Keratinocyte (primary cell): ENCODE measurements around the gene ERC1. TPM values are rescaled to one million over a fixed set of nuclear protein-coding genes. Genes with fewer than 3 reads are reported as not detected.
"Not testable (repeated sequence)": the region's sequence is repeated elsewhere in the genome, so short reads cannot be mapped to it uniquely, and the experiment has no call there.

ENCODE experiments used
- DNase-seq: peaks from one replicate; pipeline ENCODE4 v3.0.0-alpha.2; 2011; ENCODE audit warnings: low read depth, missing footprints, low spot score
- FAIRE-seq: peaks from 2 replicates; lab custom pipeline; 2011; peaks lifted over from hg19 to GRCh38; lab: Jason Lieb, UNC
- H2AFZ ChIP-seq: 2 replicates; pipeline ENCODE4 v1.6.0; 2012; ENCODE audit warnings: low read length, control low read depth, inconsistent platforms; ENCODE audit not compliant: control insufficient read depth
- H3K27ac ChIP-seq: 2 replicates; pipeline ENCODE4 v1.5.1; 2011; ENCODE audit warnings: low read length; ENCODE audit not compliant: control insufficient read depth, insufficient read depth
- H3K27me3 ChIP-seq: 3 replicates; pipeline ENCODE4 v1.6.0; 2011; ENCODE audit warnings: low read length; ENCODE audit not compliant: control insufficient read depth, insufficient read depth; ENCODE audit errors: extremely low read depth
- H3K36me3 ChIP-seq, 2 experiments: 2 replicates in 1 of 2; 3 replicates in 1 of 2; pipeline ENCODE4 v1.5.1; 2011; ENCODE audit warnings: low read length in 2 of 2, mild to moderate bottlenecking in 1 of 2; ENCODE audit not compliant: control insufficient read depth in 2 of 2, insufficient read depth in 2 of 2; ENCODE audit errors: extremely low read depth in 1 of 2
- H3K4me1 ChIP-seq: 3 replicates; pipeline ENCODE4 v1.5.1; 2011; ENCODE audit warnings: low read length; ENCODE audit not compliant: control insufficient read depth, insufficient read depth; ENCODE audit errors: extremely low read depth
- H3K4me2 ChIP-seq: 3 replicates; pipeline ENCODE4 v1.6.0; 2011; ENCODE audit warnings: low read depth, low read length; ENCODE audit not compliant: control insufficient read depth, insufficient read depth; ENCODE audit errors: extremely low read depth
- H3K4me3 ChIP-seq, 3 experiments: fragments of 200-600 bp in 1 of 3; sonication (generic) in 1 of 3; 2 replicates in 2 of 3; 3 replicates in 1 of 3; pipeline ENCODE4 v1.5.1; 2011 to 2016; ENCODE audit warnings: low read length in 3 of 3, mild to moderate bottlenecking in 3 of 3, control low read depth in 2 of 3, inconsistent platforms in 1 of 3, low read depth in 1 of 3, mixed read lengths in 1 of 3, mixed run types in 1 of 3, moderate library complexity in 1 of 3; ENCODE audit not compliant: control insufficient read depth in 2 of 3, insufficient read depth in 2 of 3; ENCODE audit errors: extremely low read depth in 1 of 3
- H3K79me2 ChIP-seq: 2 replicates; pipeline ENCODE4 v1.6.0; 2012; ENCODE audit warnings: low read length; ENCODE audit not compliant: control insufficient read depth, insufficient read depth
- H3K9ac ChIP-seq: 3 replicates; pipeline ENCODE4 v1.6.0; 2011; ENCODE audit warnings: low read length; ENCODE audit not compliant: control insufficient read depth, insufficient read depth; ENCODE audit errors: extremely low read depth
- H3K9me1 ChIP-seq: 3 replicates; pipeline ENCODE4 v1.6.0; 2011; ENCODE audit warnings: low read length; ENCODE audit not compliant: control insufficient read depth, insufficient read depth; ENCODE audit errors: extremely low read depth
- H3K9me3 ChIP-seq: 2 replicates; pipeline ENCODE4 v1.5.1; 2012; ENCODE audit warnings: low read depth, low read length; ENCODE audit not compliant: control insufficient read depth
- H4K20me1 ChIP-seq: 3 replicates; pipeline ENCODE4 v1.6.0; 2011; ENCODE audit warnings: low read length; ENCODE audit not compliant: control insufficient read depth, insufficient read depth; ENCODE audit errors: extremely low read depth
- CTCF ChIP-seq, 3 experiments: IDR thresholded peaks in 1 of 3; conservative IDR thresholded peaks in 1 of 3; optimal IDR thresholded peaks in 1 of 3; 2 replicates in 2 of 3; 3 replicates in 1 of 3; pipeline versions ENCODE3 to v1.5.1; 2011; ENCODE audit warnings: low read length in 3 of 3, mild to moderate bottlenecking in 3 of 3, moderate library complexity in 2 of 3, control low read depth in 1 of 3, inconsistent platforms in 1 of 3; ENCODE audit not compliant: insufficient read depth in 2 of 3; ENCODE audit errors: extremely low read depth in 1 of 3
- EZH2 ChIP-seq: IDR thresholded peaks from one replicate; pipeline ENCODE4 v1.6.1; 2012; ENCODE audit warnings: inconsistent platforms, mild to moderate bottlenecking, low read length, moderate library complexity
- dilution Hi-C: fragments of 300-500 bp; cut with MboI; formaldehyde crosslinking; loops from one replicate; pipeline ENCODE4 v1.7.0; 2020; ENCODE audit warnings: low sequenced_read_pairs; ENCODE audit not compliant: extremely low pct_ligation_motif_present
- polyA plus RNA-seq, 5 experiments: library from polyadenylated mRNA; depleted of rRNA in 3 of 5; stranded (reverse) in 3 of 5; stranded (forward) in 1 of 5; unstranded in 1 of 5; fragments of >200 nt; gene quantifications; 1 replicate in 1 of 5; 2 replicates in 3 of 5; 3 replicates in 1 of 5; pipeline versions ENCODE4 v1.2.1 to v1.2.3, GENCODE V29; 2011 to 2012; ENCODE audit warnings: missing spikeins in 2 of 5, low read depth in 1 of 5, low replicate concordance in 1 of 5

The ERC1 gene
- polyA plus RNA-seq, 1 donor (not counting 4 experiments of a cell fraction or from before 2014, with no cell fraction given): 16.1 TPM

GRCh38 chr12:1206118-1206734, 215.2 kb downstream of the ERC1 start:
- no peaks in the 10 kb centered on the region for H3K36me3 ChIP-seq
- H3K9me1 ChIP-seq: no peaks in the 10 kb centered on the region
- no peak overlapping the region for H3K4me3 ChIP-seq
- no peaks in the 10 kb centered on the region for H3K9me3 ChIP-seq
- H2AFZ ChIP-seq: no peak overlapping the region
- H3K9ac ChIP-seq: no peak overlapping the region
- H4K20me1 ChIP-seq: no peaks in the 10 kb centered on the region
- H3K27ac ChIP-seq: no peak overlapping the region
- no peak for TF ChIP-seq CTCF (optimal IDR thresholded peaks at IDR 0.05 in 1 of 3, IDR thresholded peaks at IDR 0.05 in 1 of 3, conservative IDR thresholded peaks at IDR 0.05 in 1 of 3; ENCODE audit: extremely low read depth in 1 of 3, insufficient read depth in 2 of 3, low read length in 3 of 3)
- no peak for TF ChIP-seq EZH2
- no peaks in the 10 kb centered on the region for H3K27me3 ChIP-seq
- DNase-seq (no peak), FAIRE-seq (no peak)
- peaks cover 28% of the 10 kb centered on the region for H3K4me1 ChIP-seq
- H3K79me2 ChIP-seq: peaks cover 3% of the 10 kb centered on the region
- dilution Hi-C loops: no loop called here
- no peak overlapping the region for H3K4me2 ChIP-seq

DNA sequence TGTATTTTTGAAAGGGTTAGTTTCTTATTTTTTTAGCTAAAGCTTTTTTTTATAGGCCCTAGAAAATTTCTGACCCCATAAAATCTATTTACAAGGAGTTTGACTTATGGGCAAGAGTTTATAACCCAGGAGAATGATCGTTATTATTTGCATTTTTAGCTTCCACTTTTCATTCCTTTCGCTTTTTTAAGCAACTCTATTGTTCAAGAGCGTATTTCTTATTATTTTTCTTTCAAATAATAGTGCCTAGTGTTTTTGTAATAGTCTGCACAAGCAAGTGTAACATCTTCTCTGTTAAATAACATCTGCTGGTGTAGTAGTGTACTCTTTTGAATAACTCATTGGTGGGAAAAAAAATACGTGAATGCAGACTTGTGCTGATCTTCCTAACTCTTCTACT, 216.3 kb downstream of the ERC1 start:
- Histone ChIP-seq H3K79me2 (peaks cover 3% of the 10 kb centered on the region), H3K27me3 (no peaks in the 10 kb centered on the region), H3K4me1 (peaks cover 23% of the 10 kb centered on the region), H3K4me2 (no peak overlapping the region), H3K9me1 (no peaks in the 10 kb centered on the region), H3K4me3 (no peak overlapping the region), H2AFZ (no peak overlapping the region), H4K20me1 (no peaks in the 10 kb centered on the region), H3K9me3 (no peaks in the 10 kb centered on the region), H3K27ac (no peak overlapping the region), H3K36me3 (peaks cover 0 to 2% of the 10 kb centered on the region in 2 experiments), H3K9ac (no peak overlapping the region)
- no peak for FAIRE-seq
- TF ChIP-seq EZH2 (no peak), CTCF (optimal IDR thresholded peaks at IDR 0.05 in 1 of 3, IDR thresholded peaks at IDR 0.05 in 1 of 3, conservative IDR thresholded peaks at IDR 0.05 in 1 of 3; ENCODE audit: extremely low read depth in 1 of 3, insufficient read depth in 2 of 3, low read length in 3 of 3) (no peak)
- dilution Hi-C loops: no loop called here
- no peak for DNase-seq

DNA sequence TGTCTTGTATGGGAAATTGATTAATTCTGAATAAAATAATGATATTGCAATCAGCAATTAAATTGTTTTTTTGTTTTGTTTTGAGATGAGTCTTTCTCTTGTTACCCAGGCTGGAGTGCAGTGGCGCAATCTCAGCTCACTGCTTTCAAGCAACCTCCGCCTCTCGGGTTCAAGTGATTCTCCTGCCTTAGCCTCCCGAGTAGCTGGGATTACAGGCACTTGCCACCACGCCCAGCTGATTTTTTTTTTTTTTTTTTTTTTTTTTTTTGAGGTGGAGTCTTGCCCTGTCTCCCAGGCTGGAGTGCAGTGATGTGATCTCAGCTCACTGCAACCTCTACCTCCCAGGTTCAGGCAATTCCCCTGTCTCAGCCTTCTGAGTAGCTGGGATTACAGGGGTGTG, 217.7 kb downstream of the ERC1 start:
- H3K9ac ChIP-seq, H3K27me3 ChIP-seq, H3K4me3 ChIP-seq, H3K79me2 ChIP-seq, dilution Hi-C loops, H2AFZ ChIP-seq, H3K9me1 ChIP-seq, FAIRE-seq, DNase-seq, H4K20me1 ChIP-seq, H3K9me3 ChIP-seq, H3K36me3 ChIP-seq, H3K27ac ChIP-seq, H3K4me2 ChIP-seq: not testable (repeated sequence)
- H3K4me1 ChIP-seq: peaks cover 14% of the 10 kb centered on the region
